Fibroblast of the aortic adventitia (primary cell): ENCODE results near the gene PCBP1. TPM values are rescaled to one million over a fixed set of nuclear protein-coding genes. Genes with fewer than 3 reads are reported as not detected.

Experiments used
- DNase-seq: peaks from one replicate; pipeline ENCODE4 v3.0.0-alpha.2; 2010; ENCODE audit warnings: low read depth
- H3K4me3 ChIP-seq: 2 replicates; pipeline ENCODE4 v1.5.1; 2011; ENCODE audit warnings: low read depth, mild to moderate bottlenecking, control low read depth, low read length, moderate library complexity
- CTCF ChIP-seq: IDR thresholded peaks from 2 replicates; pipeline ENCODE4 v1.5.1; 2011; ENCODE audit warnings: mild to moderate bottlenecking, low read length, control low read depth, inconsistent platforms; ENCODE audit not compliant: insufficient read depth
- total RNA-seq: library from RNA; depleted of rRNA; stranded (reverse); fragments of >200 nt; gene quantifications from 2 replicates; pipeline ENCODE4 v1.2.3, GENCODE V29; 2012; ENCODE audit warnings: low replicate concordance

PCBP1 gene
- total RNA-seq, 1 donor, result 68.5 TPM

GRCh38 chr2:70061317-70061716 is 26.0 kb upstream of the PCBP1 start:
- H3K4me3 ChIP-seq, result no peak overlapping the region
- DNase-seq, result no peak
- TF ChIP-seq CTCF, result no peak

GRCh38 chr2:70062270-70062669 is 25.0 kb upstream of the PCBP1 start:
- TF ChIP-seq CTCF, result no peak
- DNase-seq, result no peak
- H3K4me3 ChIP-seq, result no peak overlapping the region

GRCh38 chr2:70068119-70068518 is 19.2 kb upstream of the PCBP1 start:
- no peak overlapping the region for H3K4me3 ChIP-seq
- peak; percentile 22 for DNase-seq
- no peak for TF ChIP-seq CTCF

GRCh38 chr2:70069049-70069448 is 18.2 kb upstream of the PCBP1 start:
- DNase-seq, result no peak
- H3K4me3 ChIP-seq, result no peak overlapping the region
- TF ChIP-seq CTCF, result no peak

- no peak overlapping the region for H3K4me3 ChIP-seq
- DNase-seq, result peak; percentile 93
- TF ChIP-seq CTCF, result peak; percentile 97
Measured at GRCh38 chr2:70070542-70071268, 16.6 kb upstream of the PCBP1 start.

GRCh38 chr2:70073493-70073892 is 13.8 kb upstream of the PCBP1 start:
- TF ChIP-seq CTCF, result no peak
- no peak overlapping the region for H3K4me3 ChIP-seq
- no peak for DNase-seq

GRCh38 chr2:70078384-70078783 is 8.9 kb upstream of the PCBP1 start:
- no peak for DNase-seq
- no peak overlapping the region for H3K4me3 ChIP-seq
- no peak for TF ChIP-seq CTCF
